C4-2B (cell line): ENCODE measurements around the gene NDEL1.

Experiments
- ZFX ChIP-seq: fragments of 450-650 bp; IDR thresholded peaks from 2 replicates; pipeline ENCODE4 v1.6.1; 2017
- TF ChIP-seq, protein P1 (sequence below): fragments of 450-650 bp; conservative IDR thresholded peaks from 2 replicates; pipeline ENCODE4 v1.5.1; 2017; ENCODE audit warnings: mild to moderate bottlenecking

- TF ChIP-seq, protein P1, sequence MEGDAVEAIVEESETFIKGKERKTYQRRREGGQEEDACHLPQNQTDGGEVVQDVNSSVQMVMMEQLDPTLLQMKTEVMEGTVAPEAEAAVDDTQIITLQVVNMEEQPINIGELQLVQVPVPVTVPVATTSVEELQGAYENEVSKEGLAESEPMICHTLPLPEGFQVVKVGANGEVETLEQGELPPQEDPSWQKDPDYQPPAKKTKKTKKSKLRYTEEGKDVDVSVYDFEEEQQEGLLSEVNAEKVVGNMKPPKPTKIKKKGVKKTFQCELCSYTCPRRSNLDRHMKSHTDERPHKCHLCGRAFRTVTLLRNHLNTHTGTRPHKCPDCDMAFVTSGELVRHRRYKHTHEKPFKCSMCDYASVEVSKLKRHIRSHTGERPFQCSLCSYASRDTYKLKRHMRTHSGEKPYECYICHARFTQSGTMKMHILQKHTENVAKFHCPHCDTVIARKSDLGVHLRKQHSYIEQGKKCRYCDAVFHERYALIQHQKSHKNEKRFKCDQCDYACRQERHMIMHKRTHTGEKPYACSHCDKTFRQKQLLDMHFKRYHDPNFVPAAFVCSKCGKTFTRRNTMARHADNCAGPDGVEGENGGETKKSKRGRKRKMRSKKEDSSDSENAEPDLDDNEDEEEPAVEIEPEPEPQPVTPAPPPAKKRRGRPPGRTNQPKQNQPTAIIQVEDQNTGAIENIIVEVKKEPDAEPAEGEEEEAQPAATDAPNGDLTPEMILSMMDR, result no peak
- no peak for TF ChIP-seq ZFX
Observed at GRCh38 chr17:8413938-8414337, 21.7 kb upstream of the NDEL1 start.
